HUES6 (cell line): ENCODE measurements around the gene SLC9A3.

Source experiments
- H3K27ac ChIP-seq: 2 replicates; pipeline ENCODE4 v1.7.0; 2013; ENCODE audit warnings: low read depth, mild to moderate bottlenecking, low read length, inconsistent platforms
- H3K27me3 ChIP-seq: 2 replicates; pipeline ENCODE4 v1.6.1; 2013; ENCODE audit warnings: low read length; ENCODE audit not compliant: control insufficient read depth, insufficient read depth
- H3K36me3 ChIP-seq: 2 replicates; pipeline ENCODE4 v1.6.1; 2013; ENCODE audit warnings: low read length; ENCODE audit not compliant: control insufficient read depth, insufficient read depth
- H3K4me1 ChIP-seq: 2 replicates; pipeline ENCODE4 v1.6.1; 2013; ENCODE audit warnings: low read length; ENCODE audit not compliant: control insufficient read depth, insufficient read depth
- H3K4me3 ChIP-seq: 2 replicates; pipeline ENCODE4 v1.5.1; 2013; ENCODE audit warnings: low read depth, low read length
- H3K9ac ChIP-seq: one replicate; pipeline ENCODE4 v1.6.1; 2013; ENCODE audit warnings: mild to moderate bottlenecking, low read length
- H3K9me3 ChIP-seq: 2 replicates; pipeline ENCODE4 v1.6.1; 2013; ENCODE audit warnings: low read depth, low read length; ENCODE audit not compliant: control insufficient read depth, insufficient read depth

SLC9A3 gene

GRCh38 chr5:445591-445990 lies 78.7 kb downstream of the SLC9A3 start:
- H3K27ac ChIP-seq: no peak overlapping the region
- H3K27me3 ChIP-seq: no peaks in the 10 kb centered on the region
- H3K36me3 ChIP-seq: peaks cover 35% of the 10 kb centered on the region
- H3K4me3 ChIP-seq: no peak overlapping the region
- H3K4me1 ChIP-seq: peaks cover 7% of the 10 kb centered on the region; the same call in 1 of the 2 replicates
- H3K9me3 ChIP-seq: no peaks in the 10 kb centered on the region
- H3K9ac ChIP-seq: no peak overlapping the region

DNA sequence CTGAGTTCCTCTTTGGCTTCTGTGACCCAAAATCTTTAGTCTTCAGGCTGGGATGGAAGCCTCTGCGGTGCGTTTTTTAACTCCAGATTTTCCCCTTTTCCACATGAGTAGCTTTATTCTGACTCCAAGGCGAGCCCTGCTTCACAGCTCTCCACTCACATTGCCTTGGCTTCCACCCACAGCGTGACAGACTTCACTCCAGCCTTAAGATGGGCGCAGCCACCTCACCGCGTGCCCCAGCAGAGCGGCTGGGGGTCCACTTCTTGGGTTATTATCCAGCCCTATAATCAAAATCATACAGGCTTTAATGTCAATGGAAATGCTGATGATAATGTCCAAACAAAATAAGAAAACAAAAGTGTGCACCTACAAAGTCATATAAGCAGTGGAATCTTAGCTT lies 80.0 kb downstream of the SLC9A3 start:
- Histone ChIP-seq H3K9me3 (no peaks in the 10 kb centered on the region), H3K9ac (no peak overlapping the region), H3K4me3 (peak overlapping the region; percentile 94), H3K27ac (no peak overlapping the region), H3K36me3 (peaks cover 26% of the 10 kb centered on the region), H3K27me3 (no peaks in the 10 kb centered on the region), H3K4me1 (peaks cover 7% of the 10 kb centered on the region; the same call in 1 of the 2 replicates)

DNA sequence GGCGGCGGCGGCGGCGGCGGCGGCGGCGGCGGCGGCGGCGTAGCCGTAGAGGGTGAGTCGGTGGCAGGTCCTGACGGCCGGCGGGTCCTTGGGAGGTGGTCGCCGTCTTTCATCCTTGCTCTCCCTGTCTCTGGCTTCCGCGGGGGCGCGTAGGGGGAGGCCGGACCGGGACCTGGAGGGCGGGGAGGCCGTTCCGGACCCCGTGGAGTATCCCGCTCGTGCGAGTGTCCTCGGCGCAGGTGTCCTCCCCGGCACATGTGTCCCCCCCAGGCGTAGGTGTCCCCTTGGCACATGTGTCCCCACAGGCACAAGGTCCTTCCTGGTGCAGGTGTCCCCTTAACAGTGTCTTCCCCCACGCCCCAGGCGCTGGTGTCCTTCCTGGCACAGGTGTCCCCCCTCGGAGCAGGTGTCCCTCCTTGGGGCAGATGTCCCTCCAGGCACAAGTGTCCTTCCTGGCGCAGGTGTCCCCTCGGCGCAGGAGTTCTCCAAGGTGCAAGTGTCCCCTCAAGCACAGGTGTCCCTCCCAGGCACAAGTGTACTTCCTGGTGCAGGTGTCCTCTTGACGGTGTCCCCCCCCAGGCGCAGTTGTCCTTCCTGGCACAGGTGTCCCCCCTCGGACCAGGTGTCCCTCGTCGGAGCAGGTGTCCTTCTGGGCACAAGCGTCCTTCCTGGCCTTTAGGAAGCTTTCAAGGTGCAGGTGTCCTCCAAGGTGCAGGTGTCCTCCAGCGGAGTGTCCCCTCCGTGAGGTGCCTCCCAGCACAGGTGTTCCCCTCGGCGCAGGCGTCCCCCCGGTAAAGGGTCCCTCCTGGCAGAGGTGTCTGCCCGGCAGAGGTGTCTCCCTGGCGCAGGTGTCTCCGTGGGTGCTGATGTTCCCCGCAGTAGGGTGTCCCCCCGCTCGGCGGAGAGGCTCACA lies 80.8 kb downstream of the SLC9A3 start:
- Histone ChIP-seq H3K4me1 (peaks cover 7% of the 10 kb centered on the region; the same call in 1 of the 2 replicates), H3K27me3 (no peaks in the 10 kb centered on the region), H3K27ac (no peak overlapping the region), H3K9me3 (no peaks in the 10 kb centered on the region), H3K9ac (peak overlapping the region; percentile 77), H3K36me3 (peaks cover 19% of the 10 kb centered on the region), H3K4me3 (peak overlapping the region; percentile 94)

- H3K27ac ChIP-seq: no peak within 1 kb of the TSS
- peaks cover 7% of the 10 kb centered on the region; the same call in 1 of the 2 replicates for H3K4me1 ChIP-seq
- peak within 1 kb of the TSS; percentile 94 for H3K4me3 ChIP-seq
- H3K9ac ChIP-seq: peak within 1 kb of the TSS; percentile 82
- no peaks in the 10 kb centered on the region for H3K27me3 ChIP-seq
- H3K36me3 ChIP-seq: peaks cover 10% of the 10 kb centered on the region
- no peaks in the 10 kb centered on the region for H3K9me3 ChIP-seq
Measured at GRCh38 chr5:442335-443238, 81.7 kb downstream of the SLC9A3 start, which contains the start of gene EXOC3. EXOC3 (plus strand) TSS chr5:443176; CDS start chr5:446206, 3,030 bp downstream.

GRCh38 chr5:441996-442334 lies 82.3 kb downstream of the SLC9A3 start:
- H3K27ac ChIP-seq: no peak overlapping the region
- no peaks in the 10 kb centered on the region for H3K27me3 ChIP-seq
- H3K4me1 ChIP-seq: peaks cover 7% of the 10 kb centered on the region; the same call in 1 of the 2 replicates
- no peaks in the 10 kb centered on the region for H3K9me3 ChIP-seq
- H3K9ac ChIP-seq: no peak overlapping the region
- peak overlapping the region; percentile 94 for H3K4me3 ChIP-seq
- H3K36me3 ChIP-seq: peaks cover 4% of the 10 kb centered on the region

- peaks cover 7% of the 10 kb centered on the region; the same call in 1 of the 2 replicates for H3K4me1 ChIP-seq
Measured at GRCh38 chr5:440401-441201, 83.6 kb downstream of the SLC9A3 start.

DNA sequence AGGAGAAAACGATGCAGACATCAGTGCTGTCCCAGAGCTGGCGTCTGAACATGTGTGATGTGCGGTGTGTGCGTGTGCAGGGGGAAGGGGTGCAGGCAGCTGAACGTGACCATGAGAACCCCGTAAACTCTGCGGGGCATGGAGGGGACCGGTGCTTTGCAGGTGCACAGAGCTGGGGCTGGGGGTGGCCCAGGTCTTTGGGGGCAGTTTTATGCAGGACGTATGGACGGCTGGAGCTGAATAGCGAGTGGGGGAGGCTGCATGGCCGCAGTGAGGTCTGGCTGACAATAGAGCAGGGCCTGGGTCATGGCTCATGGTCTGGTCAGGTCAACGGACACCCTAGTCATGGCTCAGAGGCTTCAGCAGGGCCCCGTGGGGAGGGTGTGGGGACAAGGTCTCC lies 84.6 kb downstream of the SLC9A3 start:
- Histone ChIP-seq H3K9me3 (no peaks in the 10 kb centered on the region), H3K36me3 (no peaks in the 10 kb centered on the region), H3K9ac (no peak overlapping the region), H3K27me3 (no peaks in the 10 kb centered on the region), H3K4me1 (peaks cover 7% of the 10 kb centered on the region; the same call in 1 of the 2 replicates), H3K4me3 (no peak overlapping the region), H3K27ac (no peak overlapping the region)

More at GRCh38 chr5:440401-441201, 83.6 kb downstream of the SLC9A3 start:
- no peak overlapping the region for H3K4me3 ChIP-seq
- H3K27me3 ChIP-seq: no peaks in the 10 kb centered on the region
- H3K27ac ChIP-seq: no peak overlapping the region
- no peak overlapping the region for H3K9ac ChIP-seq
- no peaks in the 10 kb centered on the region for H3K9me3 ChIP-seq
- no peaks in the 10 kb centered on the region for H3K36me3 ChIP-seq

GRCh38 chr5:439181-439580 lies 85.1 kb downstream of the SLC9A3 start:
- Histone ChIP-seq H3K9me3 (no peaks in the 10 kb centered on the region), H3K27ac (no peak overlapping the region), H3K4me1 (peaks cover 7% of the 10 kb centered on the region; the same call in 1 of the 2 replicates), H3K4me3 (no peak overlapping the region), H3K9ac (no peak overlapping the region), H3K27me3 (no peaks in the 10 kb centered on the region), H3K36me3 (no peaks in the 10 kb centered on the region)

- Histone ChIP-seq H3K9me3 (no peaks in the 10 kb centered on the region), H3K4me3 (no peak overlapping the region), H3K27me3 (no peaks in the 10 kb centered on the region), H3K4me1 (peaks cover under 1% of the 10 kb centered on the region; the same call in 1 of the 2 replicates), H3K27ac (no peak overlapping the region), H3K36me3 (no peaks in the 10 kb centered on the region), H3K9ac (no peak overlapping the region)
Measured at GRCh38 chr5:438481-438981, 85.7 kb downstream of the SLC9A3 start.

DNA sequence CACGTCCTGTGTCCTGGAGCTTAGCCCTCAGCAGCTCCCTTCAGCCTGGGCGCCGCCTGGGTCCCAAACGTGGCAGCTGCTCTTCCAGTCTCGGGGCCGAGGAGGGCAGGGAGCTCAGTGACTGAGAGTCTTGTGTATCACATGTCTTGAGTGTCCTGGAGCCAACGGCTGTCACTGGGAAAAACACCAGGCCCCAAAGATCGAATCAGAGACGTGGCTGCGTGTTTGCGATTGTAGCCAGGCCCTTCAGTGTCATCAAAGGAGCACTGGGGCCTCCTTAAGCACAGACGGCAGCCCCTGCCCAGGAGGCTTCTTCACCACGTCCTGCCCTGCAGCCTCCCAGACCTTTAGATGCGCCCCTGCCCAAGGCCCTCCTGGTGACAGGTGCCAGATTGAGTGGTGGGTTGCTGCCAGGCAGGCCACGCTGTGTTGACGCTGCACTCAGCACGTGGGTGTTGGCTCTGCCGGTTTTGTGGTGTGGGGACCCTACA lies 86.9 kb downstream of the SLC9A3 start:
- Histone ChIP-seq H3K36me3 (no peaks in the 10 kb centered on the region), H3K27me3 (no peaks in the 10 kb centered on the region), H3K9me3 (no peaks in the 10 kb centered on the region), H3K27ac (no peak overlapping the region), H3K9ac (no peak overlapping the region), H3K4me3 (no peak overlapping the region), H3K4me1 (no peaks in the 10 kb centered on the region)
